Measurements from ENCODE around the gene PSMA2.

The PSMA2 gene

GRCh38 chr7:42900842-42901241, 31.1 kb downstream of the PSMA2 start:
- H3K27ac ChIP-seq = no peak overlapping the region
- TF ChIP-seq CTCF (conservative IDR thresholded peaks at IDR 0.05) = no peak

- no peak for TF ChIP-seq CTCF (conservative IDR thresholded peaks at IDR 0.05)
- H3K27ac ChIP-seq = no peak overlapping the region
Measured at GRCh38 chr7:42893346-42894240, 38.4 kb downstream of the PSMA2 start.

GRCh38 chr7:42886893-42887505, 45.0 kb downstream of the PSMA2 start:
- peak overlapping the region; percentile 93 for H3K27ac ChIP-seq
- no peak for TF ChIP-seq CTCF (conservative IDR thresholded peaks at IDR 0.05)

- H3K27ac ChIP-seq = peak overlapping the region; percentile 93
- TF ChIP-seq CTCF (conservative IDR thresholded peaks at IDR 0.05) = peak; percentile 71
Measured at GRCh38 chr7:42886129-42886528, 45.8 kb downstream of the PSMA2 start.

- H3K27ac ChIP-seq = peak overlapping the region; percentile 93
Measured at GRCh38 chr7:42885183-42885582, 46.8 kb downstream of the PSMA2 start.

GRCh38 chr7:42883950-42884349, 48.0 kb downstream of the PSMA2 start:
- TF ChIP-seq CTCF (conservative IDR thresholded peaks at IDR 0.05) = no peak

GRCh38 chr7:42880392-42880791, 51.6 kb downstream of the PSMA2 start:
- TF ChIP-seq CTCF (conservative IDR thresholded peaks at IDR 0.05) = no peak
- H3K27ac ChIP-seq = no peak overlapping the region

More at GRCh38 chr7:42883950-42884349, 48.0 kb downstream of the PSMA2 start:
- no peak overlapping the region for H3K27ac ChIP-seq

GRCh38 chr7:42878303-42878702, 53.7 kb downstream of the PSMA2 start:
- no peak for TF ChIP-seq CTCF (conservative IDR thresholded peaks at IDR 0.05)
- H3K27ac ChIP-seq = no peak overlapping the region
